HG03342 (cell line): ENCODE results near the gene ACSL1.
"Not testable (repeated sequence)": the region's sequence is repeated elsewhere in the genome, so short reads cannot be mapped to it uniquely, and the experiment has no call there.

Experiments used
- ATAC-seq: cut with Tn5 transposase; IDR thresholded peaks from one replicate; pipeline ENCODE4 v1.9.1; 2021; ENCODE audit warnings: mild to moderate bottlenecking, moderate library complexity; ENCODE audit not compliant: unreplicated experiment

ACSL1 gene

DNA sequence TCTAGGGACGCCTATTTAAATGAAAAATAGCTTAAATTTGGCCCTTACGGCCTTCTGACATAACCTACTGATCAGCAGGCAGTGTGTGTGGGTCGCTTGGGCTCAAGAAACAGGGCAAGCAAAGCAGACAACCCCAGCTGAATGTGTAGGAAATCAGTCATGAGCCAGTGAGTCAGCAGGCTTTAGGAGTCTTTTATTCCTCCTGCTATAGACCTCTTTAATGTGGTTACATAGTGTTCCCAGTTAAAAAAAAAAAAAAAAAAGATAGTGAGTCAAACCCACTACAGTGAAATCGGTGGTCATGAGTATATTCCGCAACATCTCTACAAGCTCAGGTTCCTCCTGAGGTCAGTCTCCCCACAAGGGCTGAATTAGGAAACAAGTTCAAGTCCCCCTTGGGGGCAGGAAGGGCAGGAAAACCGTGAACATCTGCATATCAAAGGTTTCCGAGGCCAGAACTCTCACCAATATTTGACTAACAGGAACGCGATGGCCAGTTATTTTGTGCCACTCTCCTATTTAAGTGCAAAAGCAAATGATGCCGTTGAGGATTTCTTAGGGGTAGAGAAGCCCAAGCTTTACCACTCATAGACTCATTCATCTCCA lies 32.7 kb downstream of the ACSL1 start:
- no peak for ATAC-seq

- ATAC-seq: no peak
Observed at GRCh38 chr4:184792334-184792733, 33.4 kb downstream of the ACSL1 start.

DNA sequence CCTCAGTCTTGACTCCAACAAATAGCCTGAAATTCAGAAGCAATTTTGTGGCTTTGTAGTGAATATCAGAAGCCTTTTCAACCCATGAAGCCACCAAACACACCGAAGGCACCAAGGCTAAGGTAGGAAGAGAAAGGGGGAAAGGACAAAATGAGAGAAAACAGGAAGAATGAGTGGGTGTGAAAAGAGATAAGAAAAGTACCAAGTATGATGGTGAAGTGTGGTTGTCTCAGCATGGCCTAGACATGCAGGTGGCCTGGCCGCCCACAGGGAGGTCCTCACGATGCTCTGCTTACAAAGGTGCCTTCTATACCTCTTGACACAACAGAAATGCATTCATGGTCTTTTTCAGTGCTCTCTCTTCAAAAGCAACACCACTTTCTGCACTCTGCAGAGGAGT lies 34.9 kb downstream of the ACSL1 start:
- ATAC-seq: no peak

- ATAC-seq: no peak
Observed at GRCh38 chr4:184787766-184788503, 37.8 kb downstream of the ACSL1 start.

DNA sequence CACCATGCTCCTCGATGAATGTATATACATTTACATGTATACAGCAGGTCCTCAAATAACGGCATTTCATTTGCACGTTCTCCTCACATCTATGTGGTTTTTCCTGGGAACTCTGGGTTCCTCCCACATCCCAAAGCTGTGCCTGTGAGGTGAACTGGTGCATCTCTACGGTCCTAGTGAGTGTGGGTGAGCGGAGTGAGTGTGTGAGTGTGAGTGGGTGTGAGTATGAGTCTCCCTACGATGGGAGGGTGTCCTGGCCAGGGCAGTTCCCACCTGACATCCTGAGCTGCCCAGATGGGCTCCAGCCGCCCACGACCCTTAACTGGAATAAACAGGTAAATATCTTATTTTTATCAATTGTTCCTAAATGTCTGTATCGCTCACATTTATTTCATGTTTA lies 40.0 kb downstream of the ACSL1 start:
- no peak for ATAC-seq

DNA sequence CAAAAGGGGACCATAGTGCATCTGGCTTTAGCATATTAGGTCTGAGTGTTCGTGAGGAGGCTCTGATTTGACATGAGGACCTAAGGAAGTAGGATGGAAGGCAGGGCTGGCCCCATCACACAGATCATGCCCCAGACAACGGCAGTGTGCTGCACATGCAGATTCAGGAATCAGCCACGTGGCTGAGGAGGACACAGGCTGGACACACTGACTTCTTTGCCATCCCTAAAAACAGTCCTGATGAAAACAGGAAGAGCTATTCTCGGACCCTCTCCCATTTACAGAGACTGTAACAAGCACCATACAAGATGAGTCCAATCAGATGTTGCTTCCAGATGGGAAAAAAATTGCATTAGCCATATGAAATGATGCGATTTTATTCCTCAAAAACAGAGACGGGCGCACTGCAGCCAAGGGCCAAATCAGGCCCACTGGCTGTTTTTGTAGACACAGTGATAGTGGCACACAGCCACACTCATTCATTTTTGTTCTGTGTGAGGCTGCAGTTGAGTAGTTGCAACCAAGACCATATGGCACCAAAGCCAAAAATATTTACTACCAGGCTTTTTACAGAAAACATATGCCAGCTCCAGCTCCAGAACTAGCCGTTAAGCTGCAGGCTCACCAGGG lies 41.0 kb downstream of the ACSL1 start:
- no peak for ATAC-seq

- ATAC-seq: no peak
Observed at GRCh38 chr4:184782731-184783373, 42.9 kb downstream of the ACSL1 start.

DNA sequence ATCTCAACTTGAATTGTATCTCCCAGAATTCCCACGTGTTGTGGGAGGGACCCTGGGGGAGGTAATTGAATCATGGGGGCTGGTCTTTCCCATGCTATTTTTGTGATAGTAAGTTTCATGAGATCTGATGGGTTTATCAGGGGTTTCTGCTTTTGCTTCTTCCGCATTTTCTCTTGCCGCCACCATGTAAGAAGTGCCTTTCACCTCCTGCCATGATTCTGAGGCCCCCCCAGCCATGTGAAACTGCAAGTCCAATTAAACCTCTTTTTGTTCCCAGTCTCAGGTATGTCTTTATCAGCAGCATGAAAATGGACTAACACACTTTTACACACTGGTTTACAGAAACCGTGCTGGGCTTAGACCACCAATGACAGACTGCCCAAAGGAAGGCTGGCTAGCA lies 46.6 kb downstream of the ACSL1 start:
- ATAC-seq: not testable (repeated sequence)

- ATAC-seq: no peak
Observed at GRCh38 chr4:184778325-184778724, 47.4 kb downstream of the ACSL1 start.

- no peak for ATAC-seq
Observed at GRCh38 chr4:184776821-184777220, 48.9 kb downstream of the ACSL1 start.

GRCh38 chr4:184775854-184776555 lies 49.8 kb downstream of the ACSL1 start:
- ATAC-seq: no peak

DNA sequence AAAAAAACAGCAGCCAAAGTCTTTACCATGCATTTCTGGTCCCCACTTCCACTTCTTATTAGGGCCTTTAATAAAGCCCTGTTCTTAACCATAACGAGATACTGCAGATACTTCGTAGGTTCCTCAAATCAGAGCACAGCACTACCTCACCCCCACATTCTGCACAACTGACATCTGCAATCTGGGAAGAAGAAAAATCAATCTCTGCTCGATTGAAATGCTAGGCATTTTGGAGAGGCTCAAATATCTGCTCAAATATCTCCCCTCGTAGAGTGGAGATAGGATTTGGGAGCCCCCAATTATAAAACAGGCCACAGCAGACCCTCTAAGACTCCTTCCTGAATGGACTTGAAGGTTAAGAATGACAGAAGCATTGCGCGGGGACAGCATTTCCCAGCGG lies 51.6 kb downstream of the ACSL1 start:
- no peak for ATAC-seq

- no peak for ATAC-seq
Observed at GRCh38 chr4:184771416-184771815, 54.4 kb downstream of the ACSL1 start.

GRCh38 chr4:184769141-184769765 lies 56.5 kb downstream of the ACSL1 start:
- ATAC-seq: no peak

DNA sequence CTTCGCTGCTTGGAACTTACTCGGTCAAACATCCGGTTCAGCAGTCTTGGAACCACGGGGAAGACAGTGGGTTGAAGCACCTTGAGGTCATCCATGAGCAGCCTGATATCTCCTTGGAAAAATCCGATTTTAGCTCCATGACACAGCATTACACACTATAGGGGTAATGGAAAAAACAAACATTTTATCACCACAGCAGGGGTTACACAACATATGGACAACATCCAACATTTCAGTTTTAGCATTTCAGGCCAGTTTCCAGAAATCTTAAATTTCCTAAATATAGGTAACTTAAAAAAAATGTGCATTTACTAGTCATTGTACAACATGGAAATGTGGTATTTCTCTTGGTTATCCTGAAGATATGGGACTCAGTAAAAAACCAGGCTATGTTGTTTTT lies 57.5 kb downstream of the ACSL1 start:
- no peak for ATAC-seq

- no peak for ATAC-seq
Observed at GRCh38 chr4:184766446-184766845, 59.3 kb downstream of the ACSL1 start.

- ATAC-seq: no peak
Observed at GRCh38 chr4:184765473-184766340, 60.1 kb downstream of the ACSL1 start.

GRCh38 chr4:184764601-184765000 lies 61.2 kb downstream of the ACSL1 start:
- ATAC-seq: no peak

DNA sequence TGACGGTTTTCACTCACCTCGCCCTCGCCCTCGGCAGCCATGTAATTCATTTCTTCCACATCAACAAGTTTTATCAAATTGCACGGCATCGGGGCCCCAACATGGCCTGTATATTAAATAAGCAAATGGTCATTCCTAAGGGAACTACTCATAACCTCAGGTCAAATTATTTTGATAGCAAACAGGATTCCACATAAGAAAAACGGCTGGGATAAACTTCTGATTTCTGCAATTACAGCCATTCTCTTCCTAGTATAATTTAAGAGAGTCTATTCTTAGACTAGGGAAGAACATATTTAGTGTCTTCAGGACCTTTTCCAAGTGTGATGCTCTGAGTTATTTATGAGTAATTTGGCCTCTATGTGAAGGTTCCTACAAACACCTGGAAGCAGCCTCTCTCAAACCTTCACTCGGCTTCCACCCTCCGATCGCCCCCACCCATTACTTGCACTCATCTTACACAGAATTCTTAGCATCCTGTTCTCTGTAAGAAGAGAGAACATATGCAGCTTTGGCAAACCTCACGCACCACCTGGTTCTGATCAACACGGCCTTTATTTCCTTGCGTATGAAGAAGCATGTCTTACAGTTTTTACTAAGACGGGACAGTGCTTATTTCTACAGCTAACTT lies 62.5 kb downstream of the ACSL1 start:
- ATAC-seq: no peak
